Right lobe of liver (tissue), 4 donors: ENCODE results near the gene FLNC.

Experiments used
- POLR2A ChIP-seq: fragments of 450-650 bp; IDR thresholded peaks from one replicate; pipeline ENCODE4 v1.6.1; 2017; ENCODE audit warnings: antibody characterized with exemption, mild to moderate bottlenecking
- TF ChIP-seq, protein P1 (sequence below), 4 donors: fragments of 200-600 bp in 3 of 4; fragments of 450-650 bp in 1 of 4; IDR thresholded peaks; one replicate each; pipeline versions ENCODE4 v1.5.1 to v1.8.0; 2016 to 2022; ENCODE audit warnings: antibody characterized with exemption in 4 of 4, mild to moderate bottlenecking in 2 of 4
- donor health status: DM: no; HTN: no; CAD: no.
- donor health status: DM: no; HTN: no; CAD: no.
- donor health status: DM: no; HTN: yes; CAD: no.

- no peak for TF ChIP-seq POLR2A
- TF ChIP-seq, protein P1, sequence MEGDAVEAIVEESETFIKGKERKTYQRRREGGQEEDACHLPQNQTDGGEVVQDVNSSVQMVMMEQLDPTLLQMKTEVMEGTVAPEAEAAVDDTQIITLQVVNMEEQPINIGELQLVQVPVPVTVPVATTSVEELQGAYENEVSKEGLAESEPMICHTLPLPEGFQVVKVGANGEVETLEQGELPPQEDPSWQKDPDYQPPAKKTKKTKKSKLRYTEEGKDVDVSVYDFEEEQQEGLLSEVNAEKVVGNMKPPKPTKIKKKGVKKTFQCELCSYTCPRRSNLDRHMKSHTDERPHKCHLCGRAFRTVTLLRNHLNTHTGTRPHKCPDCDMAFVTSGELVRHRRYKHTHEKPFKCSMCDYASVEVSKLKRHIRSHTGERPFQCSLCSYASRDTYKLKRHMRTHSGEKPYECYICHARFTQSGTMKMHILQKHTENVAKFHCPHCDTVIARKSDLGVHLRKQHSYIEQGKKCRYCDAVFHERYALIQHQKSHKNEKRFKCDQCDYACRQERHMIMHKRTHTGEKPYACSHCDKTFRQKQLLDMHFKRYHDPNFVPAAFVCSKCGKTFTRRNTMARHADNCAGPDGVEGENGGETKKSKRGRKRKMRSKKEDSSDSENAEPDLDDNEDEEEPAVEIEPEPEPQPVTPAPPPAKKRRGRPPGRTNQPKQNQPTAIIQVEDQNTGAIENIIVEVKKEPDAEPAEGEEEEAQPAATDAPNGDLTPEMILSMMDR (IDR thresholded peaks at IDR 0.05), result no peak
These were observed 8.0 kb downstream of the FLNC start for GRCh38 chr7:128838109-128838779.
